Kasumi-1 (cell line): ENCODE measurements around the gene ANKRD22.

Experiments
- DNase-seq, 2 experiments: peaks; one replicate each; lab custom pipeline; 2025; lab: John Stamatoyannopoulos, UW

The ANKRD22 gene

GRCh38 chr10:88835096-88835909 is 16.3 kb downstream of the ANKRD22 start:
- peak; percentile 97 to 98 for DNase-seq

GRCh38 chr10:88833723-88834122 is 17.9 kb downstream of the ANKRD22 start:
- DNase-seq, result peak; percentile 94 to 96

GRCh38 chr10:88833156-88833555 is 18.5 kb downstream of the ANKRD22 start:
- no peak for DNase-seq

- DNase-seq, result no peak
Observed at GRCh38 chr10:88832376-88832775, 19.3 kb downstream of the ANKRD22 start.

- no peak for DNase-seq
Observed at GRCh38 chr10:88831709-88832108, 19.9 kb downstream of the ANKRD22 start.

GRCh38 chr10:88830643-88831268 is 20.9 kb downstream of the ANKRD22 start:
- DNase-seq, result peak in 1 of 2 experiments; percentile 26

GRCh38 chr10:88828310-88828709 is 23.3 kb downstream of the ANKRD22 start:
- no peak for DNase-seq

GRCh38 chr10:88827671-88828070 is 24.0 kb downstream of the ANKRD22 start:
- DNase-seq, result no peak

GRCh38 chr10:88826388-88826787 is 25.3 kb downstream of the ANKRD22 start:
- no peak for DNase-seq

GRCh38 chr10:88820748-88821401 is 30.8 kb downstream of the ANKRD22 start:
- DNase-seq, result no peak

GRCh38 chr10:88819290-88819689 is 32.4 kb downstream of the ANKRD22 start:
- no peak for DNase-seq

GRCh38 chr10:88813200-88813599 is 38.4 kb downstream of the ANKRD22 start:
- DNase-seq, result no peak

- DNase-seq, result peak; percentile 81 to 89
Observed at GRCh38 chr10:88810196-88810961, 41.3 kb downstream of the ANKRD22 start.

GRCh38 chr10:88809621-88810020 is 42.0 kb downstream of the ANKRD22 start:
- DNase-seq, result no peak

- DNase-seq, result no peak
Observed at GRCh38 chr10:88805924-88806323, 45.7 kb downstream of the ANKRD22 start.

GRCh38 chr10:88805361-88805760 is 46.3 kb downstream of the ANKRD22 start:
- no peak for DNase-seq

GRCh38 chr10:88804083-88804812 is 47.4 kb downstream of the ANKRD22 start:
- no peak for DNase-seq

- DNase-seq, result no peak
Observed at GRCh38 chr10:88803641-88804040, 48.0 kb downstream of the ANKRD22 start.

GRCh38 chr10:88802523-88803285 is 48.9 kb downstream of the ANKRD22 start, which contains the start of gene LIPM:
LIPM (plus strand) TSS chr10:88802730; CDS start chr10:88802897, 167 bp downstream.
- DNase-seq, result no peak
